GM19452 (cell line): ENCODE measurements around the gene HDHD2.

Experiments
- ATAC-seq: cut with Tn5 transposase; IDR thresholded peaks from one replicate; pipeline ENCODE4 v1.9.1; 2021; ENCODE audit not compliant: unreplicated experiment

HDHD2 gene

DNA sequence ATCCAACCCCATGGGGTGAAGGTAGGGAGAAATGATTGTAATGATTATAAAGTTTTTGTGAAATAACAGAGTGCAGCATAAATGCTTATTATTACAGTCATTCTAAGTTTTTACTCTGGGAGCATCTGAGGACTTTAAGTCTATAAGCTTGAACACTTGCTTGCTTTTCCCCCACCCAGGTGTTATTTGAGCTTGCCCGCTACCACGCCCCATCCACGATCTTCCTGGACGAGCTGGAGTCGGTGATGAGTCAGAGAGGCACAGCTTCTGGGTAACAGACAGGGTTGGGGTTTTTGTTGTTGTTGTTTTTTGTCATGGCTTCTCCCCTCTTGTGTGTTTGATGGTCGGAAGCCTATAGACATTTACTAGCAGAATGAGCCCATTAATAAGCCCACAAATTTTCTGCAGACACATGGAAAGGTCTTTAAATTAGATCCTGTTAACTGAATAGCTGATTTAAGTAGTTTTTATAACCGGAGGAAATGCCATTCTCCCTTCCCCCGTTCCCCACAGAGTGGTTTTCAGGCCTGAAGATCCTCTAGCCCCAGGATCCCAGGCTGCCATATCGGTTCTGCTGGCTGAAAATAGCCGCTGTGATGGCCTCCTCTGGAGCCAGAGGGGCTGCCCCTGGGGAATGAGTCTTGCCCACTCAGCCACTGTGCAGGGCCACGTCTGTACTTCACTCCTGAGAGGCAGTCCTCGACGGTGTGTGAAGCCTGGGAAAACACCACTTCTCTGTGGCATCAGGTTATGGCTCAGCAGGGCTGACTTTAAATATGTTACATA, 75.0 kb downstream of the HDHD2 start:
- ATAC-seq, result no peak

DNA sequence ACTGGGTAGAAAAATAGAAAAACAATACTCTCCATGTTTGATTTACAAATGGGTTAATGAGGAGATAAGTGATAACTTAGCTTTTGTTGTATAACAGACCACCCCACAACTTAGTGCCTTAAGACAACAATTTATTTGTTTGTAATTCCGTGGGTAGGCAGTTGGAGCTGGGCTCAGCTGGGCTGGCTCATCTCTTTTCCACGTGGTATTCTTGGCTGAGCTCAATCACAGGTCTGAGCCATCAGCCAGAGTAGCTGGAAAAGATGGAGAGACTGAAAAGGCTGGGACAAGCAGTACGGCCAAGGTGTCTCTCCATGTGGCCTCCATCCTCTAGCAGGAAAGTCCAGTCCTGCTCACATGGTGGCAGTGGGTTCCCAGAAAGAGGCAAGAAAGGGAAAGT, 82.7 kb downstream of the HDHD2 start:
- ATAC-seq, result no peak

GRCh38 chr18:47063096-47063495, 87.2 kb downstream of the HDHD2 start:
- no peak for ATAC-seq

GRCh38 chr18:47062471-47062870, 87.8 kb downstream of the HDHD2 start:
- ATAC-seq, result no peak
